ENCODE results near the gene ADAMTS7. TPM values are rescaled to one million over a fixed set of nuclear protein-coding genes. Genes with fewer than 3 reads are reported as not detected.
"Not testable (repeated sequence)": the region's sequence is repeated elsewhere in the genome, so short reads cannot be mapped to it uniquely, and the experiment has no call there.

ADAMTS7 gene
- total and polyA plus RNA-seq, 2 of the 13 experiments (the other 11 are each of a cell fraction or from before 2014, with no cell fraction given): 0.09 to 0.12 TPM

- no peak for TF ChIP-seq ZNF607 (CRISPR knock-in tag; IDR thresholded peaks at IDR 0.05; ENCODE audit: borderline replicate concordance)
- TF ChIP-seq HHEX (CRISPR knock-in tag; IDR thresholded peaks at IDR 0.05): no peak
- TF ChIP-seq TAF15 (IDR thresholded peaks at IDR 0.05; ENCODE audit: low read depth, low read length, poor library complexity, severe bottlenecking): no peak
Measured at GRCh38 chr15:78778422-78778821, 32.8 kb downstream of the ADAMTS7 start (continued).

GRCh38 chr15:78777953-78778345 lies 33.3 kb downstream of the ADAMTS7 start:
- CTCF ChIA-PET (ENCODE audit: low intra/inter-chr PET ratio, low total read pairs); in situ Hi-C loops (cut with HindIII; ENCODE audit: extremely low pct_ligation_motif_present, low pct_unique_long_range_greater_than_20kb); FAIRE-seq; H4K20me1 ChIP-seq (ENCODE audit: insufficient read depth, low read length); H3K4me2 ChIP-seq (ENCODE audit: low read depth, low read length); intact Hi-C loops (cut with micrococcal nuclease; ENCODE audit: unreplicated experiment); ATAC-seq; BruUV-seq (replicated peaks); POLR2A ChIA-PET; H3K27ac ChIP-seq (ENCODE audit: extremely low read length, insufficient read depth, low read length); H3K79me2 ChIP-seq (ENCODE audit: insufficient read depth, low read length); H2AFZ ChIP-seq (ENCODE audit: low read length); DNase-seq (ENCODE audit: low spot score); H3K36me3 ChIP-seq (replicated peaks in 1 of 2; ENCODE audit: control insufficient read depth in 1 of 2, insufficient read depth in 2 of 2, low read length in 2 of 2); H3K4me1 ChIP-seq (ENCODE audit: insufficient read depth, low read length); H3K4me3 ChIP-seq (replicated peaks in 1 of 3; ENCODE audit: insufficient read depth in 1 of 3, low read depth in 2 of 3, low read length in 3 of 3); H3K9ac ChIP-seq (ENCODE audit: insufficient read depth, low read depth, low read length); H3K9me3 ChIP-seq (ENCODE audit: low read length); H3K27me3 ChIP-seq (ENCODE audit: control insufficient read depth in 1 of 2, insufficient read depth in 2 of 2, low read length in 2 of 2): not testable (repeated sequence)
- WGBS (ENCODE audit: low lambda C conversion rate): 81% methylated on average over 4 of the region's 12 CpGs

DNA sequence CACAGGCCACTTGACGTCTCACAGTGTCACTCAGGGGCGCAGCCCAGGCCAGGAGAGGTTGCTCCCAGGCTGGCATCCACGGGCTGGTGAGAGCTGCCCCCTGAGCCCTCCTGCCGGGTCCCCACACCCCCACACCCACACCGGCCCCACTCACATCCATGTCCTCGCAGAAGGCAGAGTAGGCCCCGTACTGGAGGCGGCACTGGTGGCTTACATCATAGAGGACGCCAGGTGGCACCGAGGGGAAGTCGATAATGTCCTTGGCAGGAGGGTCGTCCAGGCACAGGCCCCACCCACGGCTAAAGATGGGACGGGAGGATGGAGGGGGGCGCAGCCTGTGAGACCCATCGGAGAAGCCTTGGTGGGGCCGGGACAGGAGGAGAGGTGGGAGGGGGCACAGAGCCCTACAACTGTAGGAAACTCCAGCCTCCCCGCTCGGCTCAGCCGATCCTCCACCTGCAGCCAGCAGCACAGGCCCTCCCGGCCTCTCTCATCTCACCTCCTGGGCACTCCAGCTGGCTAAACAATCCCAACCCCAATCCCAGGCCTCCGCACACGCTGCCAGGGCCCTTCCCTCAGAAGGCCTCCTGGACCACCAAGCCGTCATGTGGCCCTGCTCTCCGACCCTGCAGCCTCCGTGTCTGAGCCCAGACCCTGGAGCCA lies 33.8 kb downstream of the ADAMTS7 start:
- FAIRE-seq; H3K36me3 ChIP-seq (replicated peaks in 1 of 2; ENCODE audit: control insufficient read depth in 1 of 2, insufficient read depth in 2 of 2, low read length in 2 of 2); H3K27ac ChIP-seq (ENCODE audit: extremely low read length, insufficient read depth, low read length); H3K9me3 ChIP-seq (ENCODE audit: low read length); BruUV-seq (replicated peaks); H3K4me1 ChIP-seq (ENCODE audit: insufficient read depth, low read length); H3K79me2 ChIP-seq (ENCODE audit: insufficient read depth, low read length); ATAC-seq; POLR2A ChIA-PET; in situ Hi-C loops (cut with HindIII; ENCODE audit: extremely low pct_ligation_motif_present, low pct_unique_long_range_greater_than_20kb); CTCF ChIA-PET (ENCODE audit: low intra/inter-chr PET ratio, low total read pairs); DNase-seq (ENCODE audit: low spot score); H3K4me3 ChIP-seq (replicated peaks in 1 of 3; ENCODE audit: insufficient read depth in 1 of 3, low read depth in 2 of 3, low read length in 3 of 3); H4K20me1 ChIP-seq (ENCODE audit: insufficient read depth, low read length); H3K27me3 ChIP-seq (ENCODE audit: control insufficient read depth in 1 of 2, insufficient read depth in 2 of 2, low read length in 2 of 2); H2AFZ ChIP-seq (ENCODE audit: low read length); intact Hi-C loops (cut with micrococcal nuclease; ENCODE audit: unreplicated experiment); H3K4me2 ChIP-seq (ENCODE audit: low read depth, low read length); H3K9ac ChIP-seq (ENCODE audit: insufficient read depth, low read depth, low read length): not testable (repeated sequence)
- TF ChIP-seq, protein P1, sequence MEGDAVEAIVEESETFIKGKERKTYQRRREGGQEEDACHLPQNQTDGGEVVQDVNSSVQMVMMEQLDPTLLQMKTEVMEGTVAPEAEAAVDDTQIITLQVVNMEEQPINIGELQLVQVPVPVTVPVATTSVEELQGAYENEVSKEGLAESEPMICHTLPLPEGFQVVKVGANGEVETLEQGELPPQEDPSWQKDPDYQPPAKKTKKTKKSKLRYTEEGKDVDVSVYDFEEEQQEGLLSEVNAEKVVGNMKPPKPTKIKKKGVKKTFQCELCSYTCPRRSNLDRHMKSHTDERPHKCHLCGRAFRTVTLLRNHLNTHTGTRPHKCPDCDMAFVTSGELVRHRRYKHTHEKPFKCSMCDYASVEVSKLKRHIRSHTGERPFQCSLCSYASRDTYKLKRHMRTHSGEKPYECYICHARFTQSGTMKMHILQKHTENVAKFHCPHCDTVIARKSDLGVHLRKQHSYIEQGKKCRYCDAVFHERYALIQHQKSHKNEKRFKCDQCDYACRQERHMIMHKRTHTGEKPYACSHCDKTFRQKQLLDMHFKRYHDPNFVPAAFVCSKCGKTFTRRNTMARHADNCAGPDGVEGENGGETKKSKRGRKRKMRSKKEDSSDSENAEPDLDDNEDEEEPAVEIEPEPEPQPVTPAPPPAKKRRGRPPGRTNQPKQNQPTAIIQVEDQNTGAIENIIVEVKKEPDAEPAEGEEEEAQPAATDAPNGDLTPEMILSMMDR (CRISPR knock-in tag; IDR thresholded peaks at IDR 0.05): peak; percentile 28; the same call in 1 of the 2 replicates
- 25% methylated on average over 10 of the region's 26 CpGs for WGBS (ENCODE audit: low lambda C conversion rate)
